DMS53 treated with DMSO at 0.1 percent for 48 hours (cell line): ENCODE measurements around the gene COL6A1.
"Not testable (repeated sequence)": the region's sequence is repeated elsewhere in the genome, so short reads cannot be mapped to it uniquely, and the experiment has no call there.

Source experiments
- DNase-seq: peaks from one replicate; lab custom pipeline; 2025; ENCODE audit not compliant: unreplicated experiment; lab: John Stamatoyannopoulos, UW

COL6A1 gene

DNA sequence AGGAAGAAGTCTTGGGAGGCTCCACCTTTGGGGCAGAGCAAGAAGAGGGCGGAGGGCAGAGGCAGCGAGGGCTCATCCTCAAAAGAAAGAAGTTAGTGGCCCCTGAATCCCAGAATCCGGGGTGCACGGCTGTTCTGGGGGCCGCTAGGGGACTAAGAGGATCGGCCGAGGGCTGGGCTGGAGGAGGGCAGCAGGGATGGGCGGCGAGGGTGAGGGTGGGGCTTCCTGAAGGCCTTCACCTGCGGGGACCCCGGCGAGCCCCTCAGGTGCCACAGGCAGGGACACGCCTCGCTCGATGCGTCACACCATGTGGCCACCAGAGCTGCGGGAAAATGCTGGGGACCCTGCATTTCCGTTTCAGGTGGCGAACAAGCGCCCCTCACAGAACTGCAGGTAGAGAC lies 23.9 kb downstream of the COL6A1 start:
- no peak for DNase-seq

GRCh38 chr21:46005894-46006546 lies 24.4 kb downstream of the COL6A1 start:
- DNase-seq = not testable (repeated sequence)

- no peak for DNase-seq
These were observed 25.2 kb downstream of the COL6A1 start for GRCh38 chr21:46006547-46007491.

GRCh38 chr21:46007492-46007868 lies 25.9 kb downstream of the COL6A1 start:
- no peak for DNase-seq

GRCh38 chr21:46008893-46009621 lies 27.5 kb downstream of the COL6A1 start:
- no peak for DNase-seq

DNA sequence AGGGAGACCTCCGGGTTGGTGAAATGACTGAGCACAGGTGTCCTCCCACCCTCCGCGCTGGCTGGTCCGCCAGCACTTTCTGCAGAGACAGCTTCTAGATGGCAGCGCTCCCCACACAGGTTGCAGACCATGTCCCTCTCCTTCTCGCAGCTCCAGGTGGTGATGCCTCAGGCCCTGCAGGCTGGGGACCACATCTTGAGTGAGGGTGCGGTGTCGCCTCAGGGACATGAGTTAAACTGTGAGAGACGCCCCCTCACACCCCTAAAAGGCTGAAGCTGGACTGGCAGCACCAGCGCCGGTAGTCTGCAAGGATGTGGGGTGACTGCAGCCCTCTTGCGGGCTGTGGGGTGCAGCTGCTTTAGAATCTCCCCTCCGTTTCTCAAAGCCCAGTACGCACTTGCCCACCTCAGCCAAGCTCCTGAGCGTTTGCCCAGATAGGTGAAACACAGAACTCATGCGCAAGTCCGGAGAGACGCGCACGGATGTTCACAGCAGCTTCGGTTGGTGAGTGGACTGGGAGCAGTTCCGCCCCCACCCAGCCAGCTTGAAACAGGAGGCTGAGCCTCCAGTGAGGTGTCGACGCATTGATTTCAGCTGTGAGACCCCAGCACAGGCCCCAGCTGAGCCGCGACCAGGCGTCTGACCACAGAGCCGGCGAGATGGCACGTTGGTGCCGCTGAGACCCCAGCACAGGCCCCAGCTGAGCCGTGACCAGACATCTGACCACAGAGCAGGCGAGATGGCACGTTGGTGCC lies 28.6 kb downstream of the COL6A1 start:
- no peak for DNase-seq

DNA sequence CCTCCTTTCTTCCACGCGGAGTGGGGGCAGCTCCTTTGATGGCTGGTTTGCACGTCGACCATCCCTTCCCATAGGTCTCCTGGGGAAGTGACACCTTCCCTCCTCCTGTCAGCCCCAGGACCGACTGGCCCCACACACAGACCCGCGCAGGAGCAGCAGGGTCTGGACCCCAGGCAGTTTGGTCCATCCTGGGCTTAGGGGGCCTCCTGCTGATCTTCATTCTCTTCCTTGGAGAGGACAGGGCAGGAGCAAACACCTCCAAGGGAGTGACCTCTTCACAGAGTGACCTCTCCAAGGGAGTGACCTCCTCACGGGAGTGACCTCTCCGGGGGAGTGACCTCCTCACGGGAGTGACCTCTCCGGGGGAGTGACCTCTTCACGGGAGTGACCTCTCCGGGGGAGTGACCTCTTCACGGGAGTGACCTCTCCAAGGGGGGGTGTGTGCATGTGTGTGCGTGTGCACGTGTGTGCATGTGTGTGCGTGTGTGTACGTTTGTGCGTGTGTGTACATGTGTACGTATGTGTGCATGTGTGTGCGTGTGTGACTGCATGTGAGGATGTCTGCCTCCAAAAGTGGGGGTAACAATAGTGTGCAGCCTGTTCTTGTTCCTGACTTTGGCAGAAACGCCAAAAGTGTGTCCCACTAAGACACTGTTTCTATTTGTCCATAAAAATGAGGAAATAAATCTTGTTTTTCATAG lies 29.8 kb downstream of the COL6A1 start:
- no peak for DNase-seq

DNA sequence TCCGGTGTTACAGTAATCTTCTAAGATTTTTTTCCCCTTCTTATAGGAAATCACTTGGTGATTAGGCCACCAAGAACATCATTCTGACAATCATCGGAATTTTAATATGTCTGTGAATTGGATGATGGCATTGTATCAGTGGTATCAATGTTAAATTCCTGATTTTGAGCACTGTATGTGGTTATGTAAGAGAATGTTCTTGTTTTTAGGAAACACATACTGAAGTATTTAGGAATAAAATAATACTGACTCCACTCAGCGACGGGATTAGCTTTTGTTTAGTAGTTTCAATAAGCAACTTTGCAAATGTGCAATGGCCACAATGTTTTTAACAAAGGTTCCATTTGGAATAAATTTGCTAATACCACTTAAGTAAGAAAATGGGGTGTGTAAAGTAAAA lies 30.6 kb downstream of the COL6A1 start:
- DNase-seq = no peak

- DNase-seq = no peak
These were observed 33.3 kb downstream of the COL6A1 start for GRCh38 chr21:46014828-46015227.

DNA sequence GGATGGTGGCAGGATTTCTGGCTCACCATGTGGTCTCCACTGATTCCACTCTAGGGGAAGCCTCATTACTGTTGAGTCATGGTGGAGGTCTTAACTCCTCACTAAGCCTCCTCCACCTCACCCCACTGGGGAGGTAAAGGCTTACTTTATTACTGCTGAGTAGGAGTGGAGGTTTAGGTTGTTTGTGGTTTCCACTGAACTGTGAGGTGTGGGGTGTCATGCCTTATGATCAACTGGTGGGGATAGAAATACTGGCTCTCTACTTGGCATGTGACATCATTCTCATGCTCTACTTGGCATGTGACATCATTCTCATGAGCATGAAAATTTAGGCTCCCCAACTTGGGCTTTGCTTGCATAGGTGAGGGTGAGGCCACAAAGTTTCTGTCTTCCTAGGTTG lies 35.6 kb downstream of the COL6A1 start:
- no peak for DNase-seq

GRCh38 chr21:46017695-46018094 lies 36.1 kb downstream of the COL6A1 start:
- DNase-seq = no peak

DNA sequence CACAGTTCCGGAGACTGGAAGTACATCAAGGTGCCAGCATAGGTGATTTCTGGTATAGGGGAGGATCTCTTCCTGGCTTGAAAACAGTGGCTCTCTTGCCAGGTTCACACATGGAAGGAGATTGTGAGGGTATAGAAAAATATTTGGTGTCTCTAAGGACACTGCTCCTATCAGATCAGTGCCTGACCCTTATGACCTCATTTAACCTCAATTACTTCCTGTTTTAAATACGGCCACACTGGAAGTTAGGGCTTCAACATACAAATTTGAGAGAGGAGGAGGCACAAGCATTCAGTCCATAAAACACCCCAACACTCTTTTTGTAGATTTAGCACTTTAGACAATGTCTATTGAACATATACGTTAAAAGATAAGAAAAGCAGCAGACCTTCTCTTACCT lies 37.0 kb downstream of the COL6A1 start:
- DNase-seq = no peak

GRCh38 chr21:46020581-46020980 lies 39.0 kb downstream of the COL6A1 start:
- DNase-seq = no peak

GRCh38 chr21:46021398-46021797 lies 39.8 kb downstream of the COL6A1 start:
- no peak for DNase-seq

DNA sequence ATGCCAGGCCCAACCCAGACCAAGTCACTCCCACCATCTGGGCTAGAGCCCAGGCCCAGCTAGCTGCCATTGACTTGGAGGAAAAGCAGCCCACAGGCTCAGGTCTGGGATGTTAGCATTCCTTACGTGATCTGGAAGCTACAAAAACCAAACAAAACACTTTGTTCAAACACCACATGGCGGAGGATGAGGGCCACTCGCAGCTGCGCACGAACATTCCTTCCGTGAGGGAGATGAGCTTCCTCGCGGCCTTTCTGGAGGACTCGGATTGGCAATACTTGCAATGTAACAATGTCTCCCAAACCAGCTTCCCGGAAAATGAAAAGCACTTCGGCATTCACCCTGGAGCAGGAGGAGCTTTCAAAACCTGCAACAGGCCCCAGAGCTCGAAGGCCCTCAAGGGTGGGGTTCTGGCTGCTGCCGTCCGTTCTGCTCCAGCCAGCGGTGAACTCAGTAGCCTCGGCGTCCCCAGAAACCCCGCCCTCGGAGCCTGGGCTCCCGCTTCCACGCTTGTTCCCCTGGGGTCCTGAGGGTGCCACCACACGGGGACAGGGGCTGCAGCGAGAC lies 40.5 kb downstream of the COL6A1 start:
- DNase-seq = peak; percentile 2

DNA sequence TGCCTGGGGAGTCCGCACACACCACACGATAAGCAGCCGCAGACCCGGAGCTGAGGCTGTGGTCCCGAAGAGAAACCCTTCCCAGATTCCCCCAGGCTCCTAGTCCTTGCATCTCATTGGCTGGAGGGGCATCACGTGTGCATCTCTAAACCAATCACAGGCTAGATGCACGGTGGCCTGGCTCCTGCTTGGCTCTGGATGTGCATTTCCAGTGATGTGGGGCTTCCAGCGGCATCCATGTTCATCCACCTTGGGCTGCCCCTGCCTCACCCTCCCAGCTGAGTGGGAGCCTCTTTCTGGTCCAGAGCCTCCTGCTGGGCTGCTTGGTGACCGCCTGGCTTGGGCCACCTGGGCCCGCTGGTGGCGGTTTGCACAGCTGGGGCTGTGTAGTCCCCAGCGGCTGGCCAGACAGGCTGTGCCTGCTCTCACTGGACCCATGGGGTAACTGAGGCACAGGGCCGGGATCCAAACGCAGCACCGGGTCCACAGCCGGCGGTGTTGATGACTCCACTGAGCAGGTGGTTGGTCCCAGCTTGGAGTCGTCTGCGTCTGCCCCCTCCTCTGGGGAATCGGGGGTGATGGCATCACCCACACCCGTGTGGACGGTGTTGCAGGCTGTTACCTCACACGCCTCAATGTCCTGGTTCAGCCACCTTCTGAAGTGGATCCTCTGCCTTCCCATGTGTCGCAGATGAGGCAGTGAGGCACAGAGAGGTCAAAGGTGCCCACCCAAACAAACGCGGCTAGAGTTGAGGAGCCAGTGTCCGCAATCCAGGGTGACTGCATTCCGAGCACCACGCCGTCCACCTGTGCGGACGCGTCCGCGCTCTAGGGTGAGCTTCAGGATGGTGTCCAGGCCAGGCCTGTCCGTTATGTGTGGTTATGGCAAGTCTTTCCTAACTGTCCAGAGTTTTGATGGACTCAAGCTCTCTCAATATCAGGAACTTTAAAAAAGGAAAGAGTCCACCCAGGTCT lies 41.3 kb downstream of the COL6A1 start:
- peak; percentile 48 for DNase-seq

DNA sequence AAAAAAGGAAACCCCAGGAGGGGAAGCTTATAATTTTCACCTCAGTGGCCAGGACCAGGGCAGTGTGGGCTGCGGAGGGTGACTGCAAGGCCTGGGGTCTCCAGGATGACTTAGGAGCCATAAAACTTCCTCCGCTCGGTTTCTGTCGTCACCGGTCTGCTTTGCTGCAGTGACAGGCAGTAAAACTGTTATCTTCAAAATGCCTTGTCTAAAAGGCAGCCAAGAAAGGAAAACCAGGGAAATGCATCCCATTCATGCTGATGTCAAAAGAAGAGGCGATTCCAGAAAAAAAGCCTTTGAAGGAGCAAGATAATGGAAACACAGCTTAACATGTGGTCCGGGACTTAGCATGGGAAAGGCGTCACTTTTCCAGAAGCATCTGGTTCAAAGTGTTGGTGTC lies 42.0 kb downstream of the COL6A1 start:
- no peak for DNase-seq

GRCh38 chr21:46024141-46024540 lies 42.6 kb downstream of the COL6A1 start:
- DNase-seq = no peak
